Upper lobe of left lung (tissue), 6 donors: ENCODE results near the gene CD7. TPM values are rescaled to one million over a fixed set of nuclear protein-coding genes. Genes with fewer than 3 reads are reported as not detected.
"Not testable (repeated sequence)": the region's sequence is repeated elsewhere in the genome, so short reads cannot be mapped to it uniquely, and the experiment has no call there.

Experiments
- ATAC-seq, 2 donors: fragments of 200-7000 bp; cut with Tn5 transposase; one replicate each; pipeline ENCODE4 v1.9.1; 2022; ENCODE audit warnings: mild to moderate bottlenecking in 2 of 2, moderate library complexity in 2 of 2; ENCODE audit not compliant: low FRiP score in 2 of 2
- DNase-seq, 2 donors: peaks; one replicate each; pipeline ENCODE4 v3.0.0-alpha.2; 2019 to 2020
- H3K27ac ChIP-seq, 4 donors: fragments of 200-600 bp; sonication (generic); one replicate each; pipeline ENCODE4 v1.5.1; 2016 to 2019
- H3K27me3 ChIP-seq, 4 donors: fragments of 200-600 bp; sonication (generic); one replicate each; pipeline ENCODE4 v1.5.1; 2017 to 2019
- H3K36me3 ChIP-seq, 4 donors: fragments of 200-600 bp; sonication (generic); one replicate each; pipeline ENCODE4 v1.5.1; 2016 to 2019
- H3K4me1 ChIP-seq, 4 donors: fragments of 200-600 bp; sonication (generic); one replicate each; pipeline ENCODE4 v1.5.1; 2018 to 2019
- H3K4me3 ChIP-seq, 4 donors: fragments of 200-600 bp; sonication (generic); one replicate each; pipeline ENCODE4 v1.5.1; 2017 to 2019; ENCODE audit warnings: mild to moderate bottlenecking in 2 of 4, moderate library complexity in 1 of 4
- H3K9me3 ChIP-seq, 4 donors: fragments of 200-600 bp; sonication (generic); one replicate each; pipeline ENCODE4 v1.5.1; 2018 to 2019
- EP300 ChIP-seq, 4 donors: sonication (generic); formaldehyde crosslinking; IDR thresholded peaks; one replicate each; pipeline ENCODE4 v1.5.1; 2017; ENCODE audit warnings: antibody characterized with exemption in 4 of 4, control low read depth in 2 of 4
- POLR2A ChIP-seq, 4 donors: fragments of 450-650 bp; IDR thresholded peaks; one replicate each; pipeline ENCODE4 v1.5.1; 2016 to 2017; ENCODE audit warnings: antibody characterized with exemption in 4 of 4, mild to moderate bottlenecking in 2 of 4
- POLR2AphosphoS5 ChIP-seq, 2 donors: sonication (generic); formaldehyde crosslinking; IDR thresholded peaks; one replicate each; pipeline ENCODE4 v1.5.1; 2017; ENCODE audit warnings: antibody characterized with exemption in 2 of 2
- WGBS, 2 donors: methylation state at CpG; one replicate each; pipeline ENCODE4 v1.1.5; 2017 to 2018; 5-methylcytosine and 5-hydroxymethylcytosine counted together
- total RNA-seq, 6 donors: library from RNA; depleted of rRNA in 4 of 6; stranded (reverse); fragments of >200 nt in 4 of 6; gene quantifications; one replicate each; pipeline versions ENCODE4 v1.1.0 to v1.2.1, GENCODE V29; 2016 to 2021
- TF ChIP-seq, protein P1 (sequence below), 6 experiments: fragments of 450-650 bp in 4 of 6; fragments of 200-600 bp in 2 of 6; sonication (generic) in 2 of 6; IDR thresholded peaks; one replicate each; pipeline ENCODE4 v1.5.1; 2016 to 2019; ENCODE audit warnings: antibody characterized with exemption in 6 of 6
- donor health status: DM: no; HTN: no; CAD: no; lungs with moderate emphysema.
- donor health status: DM: no; HTN: yes; CAD: no; lungs with severe emphysema.

The CD7 gene
- total RNA-seq, 6 donors from 2014 or later, result 5.2 to 24.7 (median 7.6) TPM

DNA sequence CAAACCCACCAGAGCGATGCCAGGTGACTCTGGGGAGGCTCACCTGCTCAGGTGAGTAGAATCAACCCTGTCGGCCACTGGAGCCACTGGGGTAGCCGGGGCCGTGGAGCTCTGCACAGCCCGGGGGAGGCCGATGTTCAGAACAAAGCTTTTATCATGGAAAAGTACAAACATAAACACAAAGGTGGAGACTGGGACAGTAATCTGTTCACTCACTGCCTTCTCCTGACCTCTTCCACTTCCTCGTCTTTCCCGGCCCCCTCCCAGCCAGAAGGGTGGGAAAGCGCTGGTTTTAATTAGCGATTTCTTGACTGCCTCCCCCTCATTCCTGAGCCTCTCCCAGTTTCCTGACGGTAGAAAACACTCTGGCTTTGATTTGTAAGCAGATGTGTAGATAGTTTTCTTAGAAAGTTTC lies 31.9 kb upstream of the CD7 start:
- Histone ChIP-seq H3K27me3 (no peaks in the 10 kb centered on the region), H3K4me1 (peaks cover 0 to 9% (median 0%) of the 10 kb centered on the region in 4 donors), H3K36me3 (no peaks in the 10 kb centered on the region), H3K9me3 (no peaks in the 10 kb centered on the region), H3K27ac (no peak overlapping the region), H3K4me3 (no peak overlapping the region)
- ATAC-seq, result peak in 1 of 2 donors; percentile 38
- TF ChIP-seq EP300 (IDR thresholded peaks at IDR 0.05) (no peak), POLR2A (IDR thresholded peaks at IDR 0.05) (no peak), POLR2AphosphoS5 (IDR thresholded peaks at IDR 0.05) (no peak)
- TF ChIP-seq, protein P1, sequence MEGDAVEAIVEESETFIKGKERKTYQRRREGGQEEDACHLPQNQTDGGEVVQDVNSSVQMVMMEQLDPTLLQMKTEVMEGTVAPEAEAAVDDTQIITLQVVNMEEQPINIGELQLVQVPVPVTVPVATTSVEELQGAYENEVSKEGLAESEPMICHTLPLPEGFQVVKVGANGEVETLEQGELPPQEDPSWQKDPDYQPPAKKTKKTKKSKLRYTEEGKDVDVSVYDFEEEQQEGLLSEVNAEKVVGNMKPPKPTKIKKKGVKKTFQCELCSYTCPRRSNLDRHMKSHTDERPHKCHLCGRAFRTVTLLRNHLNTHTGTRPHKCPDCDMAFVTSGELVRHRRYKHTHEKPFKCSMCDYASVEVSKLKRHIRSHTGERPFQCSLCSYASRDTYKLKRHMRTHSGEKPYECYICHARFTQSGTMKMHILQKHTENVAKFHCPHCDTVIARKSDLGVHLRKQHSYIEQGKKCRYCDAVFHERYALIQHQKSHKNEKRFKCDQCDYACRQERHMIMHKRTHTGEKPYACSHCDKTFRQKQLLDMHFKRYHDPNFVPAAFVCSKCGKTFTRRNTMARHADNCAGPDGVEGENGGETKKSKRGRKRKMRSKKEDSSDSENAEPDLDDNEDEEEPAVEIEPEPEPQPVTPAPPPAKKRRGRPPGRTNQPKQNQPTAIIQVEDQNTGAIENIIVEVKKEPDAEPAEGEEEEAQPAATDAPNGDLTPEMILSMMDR (IDR thresholded peaks at IDR 0.05), result no peak
- 51 to 52% methylated on average over 10 to 11 of the region's 11 CpGs for WGBS, 2 donors
- peak in 1 of 2 donors; percentile 57 for DNase-seq

DNA sequence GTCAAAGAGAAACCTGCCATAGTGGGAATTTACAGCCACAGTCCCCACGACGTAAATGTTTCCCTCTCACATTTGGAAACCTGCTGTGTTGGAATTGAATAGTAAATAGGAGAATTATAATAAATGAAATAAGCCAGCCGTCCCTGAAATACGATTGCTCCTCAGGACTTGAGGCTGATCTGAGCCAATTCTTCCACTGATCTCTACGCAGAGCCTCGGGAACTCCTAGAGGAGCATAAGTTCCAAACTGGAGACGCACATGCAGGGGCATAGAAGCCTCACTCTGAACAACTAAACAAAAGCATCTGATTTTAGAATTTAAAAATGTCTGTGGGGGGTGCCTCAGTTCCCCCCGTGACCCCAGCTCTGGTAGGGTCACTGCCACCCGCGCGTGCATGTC lies 31.5 kb upstream of the CD7 start:
- Histone ChIP-seq H3K27ac (no peak overlapping the region), H3K4me1 (peaks cover 0 to 9% (median 0%) of the 10 kb centered on the region in 4 donors), H3K9me3 (no peaks in the 10 kb centered on the region), H3K36me3 (no peaks in the 10 kb centered on the region), H3K4me3 (no peak overlapping the region), H3K27me3 (no peaks in the 10 kb centered on the region)
- ATAC-seq (no peak), DNase-seq (no peak)
- TF ChIP-seq, protein P1 (IDR thresholded peaks at IDR 0.05), result no peak
- no peak for TF ChIP-seq POLR2A (IDR thresholded peaks at IDR 0.05)
- TF ChIP-seq POLR2AphosphoS5 (IDR thresholded peaks at IDR 0.05), result no peak
- TF ChIP-seq EP300 (IDR thresholded peaks at IDR 0.05), result no peak
- WGBS, 2 donors, result 74 to 85% methylated on average over 11 of the region's 11 CpGs

GRCh38 chr17:82348434-82348833 lies 31.0 kb upstream of the CD7 start:
- DNase-seq, result peak in 1 of 2 donors; percentile 76
- H3K27me3 ChIP-seq, result no peaks in the 10 kb centered on the region
- WGBS, 2 donors, result 78% methylated on average over 9 of the region's 9 CpGs
- no peak for TF ChIP-seq EP300 (IDR thresholded peaks at IDR 0.05)
- TF ChIP-seq POLR2A (IDR thresholded peaks at IDR 0.05), result no peak
- TF ChIP-seq, protein P1 (IDR thresholded peaks at IDR 0.05), result no peak
- TF ChIP-seq POLR2AphosphoS5 (IDR thresholded peaks at IDR 0.05), result no peak
- ATAC-seq, result no peak
- peaks cover 0 to 9% (median 0%) of the 10 kb centered on the region in 4 donors for H3K4me1 ChIP-seq
- H3K9me3 ChIP-seq, result no peaks in the 10 kb centered on the region
- no peak overlapping the region for H3K27ac ChIP-seq
- H3K4me3 ChIP-seq, result no peak overlapping the region
- no peaks in the 10 kb centered on the region for H3K36me3 ChIP-seq

DNA sequence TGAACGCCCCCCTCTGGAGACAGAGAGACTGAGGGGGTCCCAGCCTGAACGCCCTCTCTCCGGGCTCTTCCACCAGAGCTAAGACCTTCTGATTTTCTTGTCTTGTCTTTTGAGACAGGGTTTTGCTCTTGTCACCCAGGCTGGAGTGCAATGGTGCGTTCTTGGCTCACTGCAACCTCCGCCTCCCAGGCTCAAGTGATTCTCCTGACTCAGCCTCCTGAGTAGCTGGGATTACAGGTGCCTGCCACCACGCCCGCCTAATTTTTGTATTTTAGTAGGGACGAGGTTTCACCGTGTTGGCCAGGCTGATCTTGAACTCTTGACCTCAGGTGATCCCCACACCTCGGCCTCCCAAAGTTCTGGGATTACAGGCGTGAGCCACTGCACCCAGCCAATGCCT lies 30.6 kb upstream of the CD7 start:
- H3K4me1 ChIP-seq, H3K27ac ChIP-seq, DNase-seq, H3K9me3 ChIP-seq, ATAC-seq, H3K27me3 ChIP-seq, H3K4me3 ChIP-seq, H3K36me3 ChIP-seq: not testable (repeated sequence)
- 82 to 90% methylated on average over 11 of the region's 11 CpGs for WGBS, 2 donors

DNA sequence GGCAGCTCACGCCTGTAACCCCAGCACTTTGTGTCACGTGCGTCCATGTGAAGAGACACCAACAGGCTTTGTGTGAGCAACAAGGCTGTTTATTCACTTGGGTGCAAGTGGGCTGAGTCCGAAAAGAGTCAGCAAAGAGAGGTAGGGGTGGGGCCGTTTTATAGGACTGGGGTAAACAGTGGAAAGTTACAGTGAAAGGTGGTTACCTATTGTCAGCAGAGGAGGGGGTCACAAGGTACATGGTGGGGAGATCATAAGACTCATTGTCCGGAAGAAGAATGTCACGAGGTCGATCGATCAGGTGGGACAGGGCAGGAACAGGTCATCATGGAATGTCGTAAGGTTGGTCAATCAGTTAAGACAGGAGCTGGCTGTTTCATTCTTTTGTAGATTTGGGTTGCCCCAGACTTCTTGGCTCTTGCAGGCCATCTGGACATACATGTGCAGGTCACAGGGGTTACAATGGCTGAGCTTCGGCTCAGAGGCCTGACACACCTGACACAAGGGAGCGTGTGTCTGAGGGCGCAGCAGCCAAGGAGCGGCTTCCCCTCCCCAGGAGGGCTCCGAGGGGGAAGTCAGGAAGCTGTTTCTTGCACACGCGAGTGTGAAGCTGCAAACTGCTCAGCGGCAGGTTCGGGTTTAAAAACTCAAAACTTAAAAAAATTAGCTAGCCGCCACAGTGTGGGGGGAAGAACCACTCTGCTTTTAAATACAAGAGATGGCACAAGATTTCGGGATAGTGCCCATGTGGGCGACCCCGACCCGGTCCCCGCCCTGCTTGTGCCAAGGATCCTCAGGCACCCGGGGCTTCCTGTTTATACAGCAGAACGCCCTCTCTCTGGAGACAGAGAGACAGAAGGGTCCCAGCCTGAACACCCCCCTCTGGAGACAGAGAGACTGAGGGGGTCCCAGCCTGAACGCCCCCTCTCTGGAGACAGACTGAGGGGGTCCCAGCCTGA lies 29.2 kb upstream of the CD7 start:
- Histone ChIP-seq H3K4me1 (peaks cover 0 to 3% (median 0%) of the 10 kb centered on the region in 4 donors), H3K36me3 (no peaks in the 10 kb centered on the region), H3K9me3 (no peaks in the 10 kb centered on the region), H3K4me3 (no peak overlapping the region), H3K27me3 (no peaks in the 10 kb centered on the region), H3K27ac (no peak overlapping the region)
- no peak for TF ChIP-seq EP300 (IDR thresholded peaks at IDR 0.05)
- no peak for TF ChIP-seq POLR2A (IDR thresholded peaks at IDR 0.05)
- TF ChIP-seq, protein P1 (IDR thresholded peaks at IDR 0.05), result no peak
- no peak for TF ChIP-seq POLR2AphosphoS5 (IDR thresholded peaks at IDR 0.05)
- DNase-seq, result no peak
- ATAC-seq, result no peak
- WGBS, 2 donors, result 49% methylated on average over 26 to 28 of the region's 28 CpGs
